Coronary artery (tissue), 2 donors: Measurements from ENCODE around the gene CDHR3.

Experiments used
- DNase-seq: peaks from one replicate; pipeline ENCODE4 v3.0.0-alpha.2; 2017; ENCODE audit warnings: low spot score
- H3K27ac ChIP-seq, 2 donors: fragments of 200-600 bp; sonication (generic); one replicate each; pipeline ENCODE4 v1.5.1; 2016 to 2019
- H3K4me3 ChIP-seq: fragments of 200-600 bp; sonication (generic); 2 replicates; pipeline ENCODE4 v1.5.1; 2016; ENCODE audit warnings: mild to moderate bottlenecking, moderate library complexity
- TF ChIP-seq, protein P1 (sequence below): fragments of 200-600 bp; sonication (generic); IDR thresholded peaks from one replicate; pipeline ENCODE4 v1.5.1; 2019; ENCODE audit warnings: antibody characterized with exemption

Gene CDHR3

GRCh38 chr7:105926131-105926530 is 36.9 kb upstream of the CDHR3 start:
- H3K4me3 ChIP-seq, result no peak overlapping the region
- TF ChIP-seq, protein P1, sequence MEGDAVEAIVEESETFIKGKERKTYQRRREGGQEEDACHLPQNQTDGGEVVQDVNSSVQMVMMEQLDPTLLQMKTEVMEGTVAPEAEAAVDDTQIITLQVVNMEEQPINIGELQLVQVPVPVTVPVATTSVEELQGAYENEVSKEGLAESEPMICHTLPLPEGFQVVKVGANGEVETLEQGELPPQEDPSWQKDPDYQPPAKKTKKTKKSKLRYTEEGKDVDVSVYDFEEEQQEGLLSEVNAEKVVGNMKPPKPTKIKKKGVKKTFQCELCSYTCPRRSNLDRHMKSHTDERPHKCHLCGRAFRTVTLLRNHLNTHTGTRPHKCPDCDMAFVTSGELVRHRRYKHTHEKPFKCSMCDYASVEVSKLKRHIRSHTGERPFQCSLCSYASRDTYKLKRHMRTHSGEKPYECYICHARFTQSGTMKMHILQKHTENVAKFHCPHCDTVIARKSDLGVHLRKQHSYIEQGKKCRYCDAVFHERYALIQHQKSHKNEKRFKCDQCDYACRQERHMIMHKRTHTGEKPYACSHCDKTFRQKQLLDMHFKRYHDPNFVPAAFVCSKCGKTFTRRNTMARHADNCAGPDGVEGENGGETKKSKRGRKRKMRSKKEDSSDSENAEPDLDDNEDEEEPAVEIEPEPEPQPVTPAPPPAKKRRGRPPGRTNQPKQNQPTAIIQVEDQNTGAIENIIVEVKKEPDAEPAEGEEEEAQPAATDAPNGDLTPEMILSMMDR, result no peak
- H3K27ac ChIP-seq, result no peak overlapping the region
- no peak for DNase-seq

GRCh38 chr7:105931179-105931578 is 31.9 kb upstream of the CDHR3 start:
- Histone ChIP-seq H3K27ac (no peak overlapping the region), H3K4me3 (no peak overlapping the region)
- TF ChIP-seq, protein P1, result no peak
- DNase-seq, result no peak

GRCh38 chr7:105932835-105933477 is 30.1 kb upstream of the CDHR3 start:
- no peak for DNase-seq
- peak overlapping the region in 1 of 2 donors; percentile 72 for H3K27ac ChIP-seq

GRCh38 chr7:105934572-105935185 is 28.4 kb upstream of the CDHR3 start:
- Histone ChIP-seq H3K4me3 (no peak overlapping the region), H3K27ac (no peak overlapping the region)
- DNase-seq, result no peak
- TF ChIP-seq, protein P1, result no peak

More at GRCh38 chr7:105932835-105933477, 30.1 kb upstream of the CDHR3 start:
- no peak overlapping the region for H3K4me3 ChIP-seq
- TF ChIP-seq, protein P1, result no peak

- Histone ChIP-seq H3K27ac (no peak overlapping the region), H3K4me3 (no peak overlapping the region)
- DNase-seq, result no peak
- TF ChIP-seq, protein P1, result no peak
These were observed 27.8 kb upstream of the CDHR3 start for GRCh38 chr7:105935250-105935649.

- TF ChIP-seq, protein P1, result no peak
- no peak for DNase-seq
- H3K4me3 ChIP-seq, result no peak overlapping the region
- no peak overlapping the region for H3K27ac ChIP-seq
These were observed 25.7 kb upstream of the CDHR3 start for GRCh38 chr7:105937411-105937810.

GRCh38 chr7:105940109-105940508 is 23.0 kb upstream of the CDHR3 start:
- no peak for DNase-seq
- TF ChIP-seq, protein P1, result no peak
- Histone ChIP-seq H3K4me3 (no peak overlapping the region), H3K27ac (no peak overlapping the region)
